ENCODE data around the gene CAV1. TPM values are rescaled to one million over a fixed set of nuclear protein-coding genes. Genes with fewer than 3 reads are reported as not detected.

The CAV1 gene
- total RNA-seq, 2 experiments from 2014 or later, result 1.4 to 1.5 TPM

DNA sequence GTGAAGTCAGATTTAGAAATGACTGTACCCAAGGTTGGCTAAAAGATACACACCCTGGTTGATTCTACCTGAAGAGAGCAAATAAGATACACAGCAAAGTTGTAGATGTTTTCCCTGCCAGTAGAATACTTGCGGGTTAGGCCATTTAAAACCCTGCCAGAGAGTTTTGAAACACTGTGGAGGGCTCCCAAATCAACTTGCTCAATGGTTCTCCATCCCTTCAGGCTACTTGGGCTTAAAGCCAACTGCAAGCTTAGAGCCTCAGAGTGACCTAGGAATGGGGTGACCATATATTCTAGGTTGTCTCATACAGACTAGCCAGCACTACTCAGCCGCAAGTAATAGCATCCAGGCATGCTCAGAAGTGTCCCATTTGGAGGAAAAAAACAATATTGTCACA, 10.0 kb downstream of the CAV1 start:
- H3K27me3 Mint-ChIP-seq, result peaks cover 50% of the 10 kb centered on the region
- no peak overlapping the region for H3K27ac Mint-ChIP-seq
- H3K4me3 Mint-ChIP-seq, result no peak overlapping the region
- DNase-seq, result no peak
- no peaks in the 10 kb centered on the region for H3K36me3 Mint-ChIP-seq
- no peaks in the 10 kb centered on the region for H3K4me1 Mint-ChIP-seq
- H3K9me3 Mint-ChIP-seq, result peaks cover 5% of the 10 kb centered on the region

DNA sequence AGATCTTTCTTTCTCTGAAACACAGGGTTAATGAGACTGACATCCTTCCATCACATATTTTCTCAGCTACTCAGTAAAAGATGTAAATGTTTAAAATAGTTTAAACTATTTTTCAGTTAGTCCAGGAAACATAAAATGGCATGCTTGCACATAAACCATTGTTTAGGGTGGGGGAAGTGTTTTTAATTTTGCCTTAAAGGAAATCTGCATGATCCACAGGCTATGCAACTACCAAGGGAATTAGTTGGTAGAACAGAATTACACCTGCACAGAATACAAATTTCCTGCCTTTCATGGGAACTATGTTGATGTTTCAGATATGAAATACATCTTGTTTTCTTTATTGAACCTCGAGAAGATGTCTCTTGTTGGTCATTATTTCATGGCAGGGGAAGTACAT, 10.6 kb downstream of the CAV1 start:
- H3K9me3 Mint-ChIP-seq, result peaks cover 5% of the 10 kb centered on the region
- H3K4me1 Mint-ChIP-seq, result no peaks in the 10 kb centered on the region
- no peak overlapping the region for H3K4me3 Mint-ChIP-seq
- DNase-seq, result no peak
- no peak overlapping the region for H3K27ac Mint-ChIP-seq
- no peaks in the 10 kb centered on the region for H3K36me3 Mint-ChIP-seq
- peaks cover 53% of the 10 kb centered on the region for H3K27me3 Mint-ChIP-seq

DNA sequence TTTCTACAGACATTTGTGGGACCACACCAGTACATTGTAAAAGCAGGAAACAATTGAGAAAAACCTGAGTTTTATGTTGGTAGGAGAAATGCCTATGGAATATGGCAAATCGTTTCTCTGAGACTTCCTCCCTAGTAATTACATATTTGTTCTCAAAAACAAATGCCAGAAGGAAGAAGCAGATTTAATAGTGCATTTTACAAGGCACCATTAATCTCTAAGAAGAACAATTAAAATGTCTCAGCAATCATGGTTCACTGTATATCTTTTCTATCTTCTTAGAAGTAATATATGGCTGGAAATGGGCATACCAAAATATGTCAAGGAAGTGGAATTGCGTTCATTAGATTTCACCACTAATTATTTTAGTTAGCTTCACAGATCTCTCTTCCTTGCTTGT, 13.3 kb downstream of the CAV1 start:
- no peak overlapping the region for H3K27ac Mint-ChIP-seq
- H3K4me3 Mint-ChIP-seq, result no peak overlapping the region
- no peaks in the 10 kb centered on the region for H3K36me3 Mint-ChIP-seq
- H3K9me3 Mint-ChIP-seq, result peaks cover 5% of the 10 kb centered on the region
- H3K27me3 Mint-ChIP-seq, result peaks cover 51% of the 10 kb centered on the region
- no peak for DNase-seq
- H3K4me1 Mint-ChIP-seq, result no peaks in the 10 kb centered on the region

DNA sequence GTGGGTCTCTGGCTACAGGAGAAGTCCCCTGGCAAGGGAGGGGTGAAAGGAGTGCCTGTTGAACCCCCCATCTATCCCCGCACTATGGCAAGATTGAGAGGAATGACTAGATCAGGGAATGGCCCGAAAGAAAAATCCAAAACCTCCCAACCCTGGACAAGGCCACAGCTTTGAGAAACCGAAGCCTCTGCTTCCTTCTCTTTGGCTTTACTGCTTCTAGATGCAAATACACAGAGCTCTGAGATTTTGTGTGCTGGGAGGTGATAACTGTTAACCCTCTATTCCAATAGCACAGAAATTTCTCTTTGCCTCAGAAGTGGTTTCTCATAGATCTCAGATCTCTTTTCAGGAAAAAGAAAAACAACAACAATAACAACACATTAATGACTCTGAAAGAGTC, 15.0 kb downstream of the CAV1 start:
- peaks cover 58% of the 10 kb centered on the region for H3K27me3 Mint-ChIP-seq
- no peaks in the 10 kb centered on the region for H3K36me3 Mint-ChIP-seq
- no peak overlapping the region for H3K4me3 Mint-ChIP-seq
- H3K9me3 Mint-ChIP-seq, result peaks cover 5% of the 10 kb centered on the region
- H3K27ac Mint-ChIP-seq, result no peak overlapping the region
- no peak for DNase-seq
- no peaks in the 10 kb centered on the region for H3K4me1 Mint-ChIP-seq

GRCh38 chr7:116540743-116541142, 15.9 kb downstream of the CAV1 start:
- H3K27ac Mint-ChIP-seq, result no peak overlapping the region
- H3K36me3 Mint-ChIP-seq, result no peaks in the 10 kb centered on the region
- no peak overlapping the region for H3K4me3 Mint-ChIP-seq
- H3K27me3 Mint-ChIP-seq, result peaks cover 60% of the 10 kb centered on the region
- peaks cover 5% of the 10 kb centered on the region for H3K9me3 Mint-ChIP-seq
- no peak for DNase-seq
- H3K4me1 Mint-ChIP-seq, result no peaks in the 10 kb centered on the region

GRCh38 chr7:116541951-116542350, 17.1 kb downstream of the CAV1 start:
- no peak for DNase-seq
- Mint-ChIP-seq H3K27ac (no peak overlapping the region), H3K36me3 (no peaks in the 10 kb centered on the region), H3K4me1 (no peaks in the 10 kb centered on the region), H3K27me3 (peaks cover 60% of the 10 kb centered on the region), H3K9me3 (peaks cover 5% of the 10 kb centered on the region), H3K4me3 (no peak overlapping the region)

GRCh38 chr7:116542618-116543017, 17.8 kb downstream of the CAV1 start:
- H3K4me3 Mint-ChIP-seq, result no peak overlapping the region
- no peak for DNase-seq
- peaks cover 5% of the 10 kb centered on the region for H3K9me3 Mint-ChIP-seq
- peaks cover 54% of the 10 kb centered on the region for H3K27me3 Mint-ChIP-seq
- no peaks in the 10 kb centered on the region for H3K36me3 Mint-ChIP-seq
- no peaks in the 10 kb centered on the region for H3K4me1 Mint-ChIP-seq
- no peak overlapping the region for H3K27ac Mint-ChIP-seq

DNA sequence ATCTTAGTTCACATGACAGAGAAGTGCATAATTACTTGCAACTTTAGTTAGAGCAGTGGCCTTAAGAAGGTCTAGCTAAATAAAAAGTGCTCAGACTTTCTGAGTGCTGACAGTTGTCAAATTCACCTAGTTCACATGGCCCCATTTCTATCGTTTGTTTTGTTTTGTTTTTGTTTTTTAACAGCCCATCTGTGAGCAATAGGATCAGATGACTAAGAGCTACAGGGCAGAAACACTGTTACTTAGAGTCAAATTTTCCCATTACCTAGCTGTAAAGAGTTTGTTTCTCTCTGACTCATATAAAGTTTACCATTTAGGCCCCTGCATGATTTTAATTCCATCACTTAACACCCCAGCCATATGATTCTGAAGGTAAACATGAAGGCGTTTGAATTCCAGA, 18.8 kb downstream of the CAV1 start:
- Mint-ChIP-seq H3K4me3 (no peak overlapping the region), H3K27me3 (peaks cover 47% of the 10 kb centered on the region), H3K36me3 (no peaks in the 10 kb centered on the region), H3K27ac (no peak overlapping the region), H3K4me1 (no peaks in the 10 kb centered on the region), H3K9me3 (peaks cover 3% of the 10 kb centered on the region)
- no peak for DNase-seq

GRCh38 chr7:116544487-116544886, 19.7 kb downstream of the CAV1 start:
- Mint-ChIP-seq H3K27ac (no peak overlapping the region), H3K9me3 (no peaks in the 10 kb centered on the region), H3K27me3 (peaks cover 49% of the 10 kb centered on the region), H3K4me1 (no peaks in the 10 kb centered on the region), H3K36me3 (no peaks in the 10 kb centered on the region), H3K4me3 (no peak overlapping the region)
- DNase-seq, result no peak

DNA sequence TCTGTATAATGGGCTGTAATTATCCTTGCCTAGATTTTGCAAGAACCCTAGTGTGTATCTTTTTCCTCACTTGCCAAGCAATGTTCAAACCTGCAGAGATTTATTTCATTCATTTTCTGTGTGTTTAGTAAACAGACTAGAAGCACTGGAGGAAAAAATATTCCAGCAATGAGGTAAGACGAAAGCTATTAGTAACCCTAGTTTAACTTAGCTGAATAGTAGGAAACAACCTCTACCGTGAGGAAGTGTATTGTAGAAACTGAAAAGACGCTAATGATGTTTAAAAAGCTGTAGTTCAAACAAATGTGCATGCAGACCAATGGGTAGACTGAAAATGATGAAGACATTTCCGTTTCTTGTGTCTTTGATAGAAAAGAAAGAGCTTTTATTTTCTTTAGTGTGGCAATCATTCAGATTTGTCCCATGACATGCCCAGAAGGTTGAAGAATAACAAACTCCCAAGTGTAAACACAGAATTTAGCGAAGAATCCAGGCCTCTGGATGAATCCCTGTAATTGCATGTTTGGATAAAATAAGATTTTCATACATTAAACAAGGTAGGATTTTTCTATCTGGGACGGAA, 20.7 kb downstream of the CAV1 start:
- H3K9me3 Mint-ChIP-seq, result no peaks in the 10 kb centered on the region

GRCh38 chr7:116546054-116546453, 21.2 kb downstream of the CAV1 start:
- DNase-seq, result no peak
- no peaks in the 10 kb centered on the region for H3K36me3 Mint-ChIP-seq
- H3K4me3 Mint-ChIP-seq, result no peak overlapping the region
- no peaks in the 10 kb centered on the region for H3K4me1 Mint-ChIP-seq
- peaks cover 37% of the 10 kb centered on the region for H3K27me3 Mint-ChIP-seq
- H3K27ac Mint-ChIP-seq, result no peak overlapping the region
- H3K9me3 Mint-ChIP-seq, result no peaks in the 10 kb centered on the region

More for the DNA sequence above, 20.7 kb downstream of the CAV1 start:
- Mint-ChIP-seq H3K4me1 (no peaks in the 10 kb centered on the region), H3K4me3 (no peak overlapping the region), H3K36me3 (no peaks in the 10 kb centered on the region), H3K27ac (no peak overlapping the region), H3K27me3 (peaks cover 40% of the 10 kb centered on the region)
- DNase-seq, result no peak

DNA sequence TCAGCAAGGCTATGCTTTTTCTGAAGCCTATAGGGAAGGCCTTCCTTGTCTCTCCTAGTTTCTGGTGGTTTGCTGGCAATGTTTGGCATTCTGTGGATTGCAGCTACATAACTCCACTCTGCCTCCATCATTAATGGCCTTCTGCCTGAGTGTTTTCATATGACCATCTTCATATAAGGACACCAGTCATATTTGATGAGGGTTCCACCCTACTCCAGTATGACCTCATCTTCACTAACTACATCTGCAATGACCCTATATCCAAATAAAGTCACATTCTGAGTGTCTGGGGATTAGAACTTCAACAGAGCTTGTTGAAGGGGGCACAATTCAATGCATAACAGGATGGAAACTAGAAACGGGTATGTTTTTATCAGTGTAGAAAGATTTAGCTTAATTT, 22.1 kb downstream of the CAV1 start:
- no peaks in the 10 kb centered on the region for H3K4me1 Mint-ChIP-seq
- DNase-seq, result no peak

DNA sequence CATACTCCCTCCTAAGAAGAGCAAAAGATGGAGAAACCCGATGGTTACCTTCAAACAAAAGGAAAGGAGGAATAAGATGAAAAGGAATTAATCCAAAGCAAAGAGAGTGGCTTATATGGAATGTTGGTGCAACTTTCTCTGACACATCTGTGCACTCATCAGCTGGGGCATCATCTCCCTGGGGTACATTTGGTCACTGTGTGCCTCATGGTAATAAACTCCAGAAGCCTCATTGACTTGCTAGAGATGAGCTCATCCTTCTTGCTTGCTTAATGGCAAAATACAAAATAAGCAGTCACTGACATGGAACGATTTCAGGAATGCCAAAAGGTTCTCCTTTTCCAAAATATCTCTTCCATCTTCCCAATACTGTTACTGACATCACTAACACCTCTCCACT, 22.5 kb downstream of the CAV1 start:
- no peak overlapping the region for H3K4me3 Mint-ChIP-seq
- no peak overlapping the region for H3K27ac Mint-ChIP-seq
- peaks cover 27% of the 10 kb centered on the region for H3K27me3 Mint-ChIP-seq
- H3K9me3 Mint-ChIP-seq, result no peaks in the 10 kb centered on the region
- no peaks in the 10 kb centered on the region for H3K36me3 Mint-ChIP-seq
- no peak for DNase-seq
- H3K4me1 Mint-ChIP-seq, result no peaks in the 10 kb centered on the region

More for the DNA sequence above, 22.1 kb downstream of the CAV1 start:
- no peak overlapping the region for H3K27ac Mint-ChIP-seq
- peaks cover 29% of the 10 kb centered on the region for H3K27me3 Mint-ChIP-seq
- no peaks in the 10 kb centered on the region for H3K36me3 Mint-ChIP-seq
- no peak overlapping the region for H3K4me3 Mint-ChIP-seq
- H3K9me3 Mint-ChIP-seq, result no peaks in the 10 kb centered on the region

GRCh38 chr7:116548506-116548905, 23.7 kb downstream of the CAV1 start:
- H3K27ac Mint-ChIP-seq, result no peak overlapping the region
- H3K27me3 Mint-ChIP-seq, result peaks cover 27% of the 10 kb centered on the region
- no peaks in the 10 kb centered on the region for H3K9me3 Mint-ChIP-seq
- no peaks in the 10 kb centered on the region for H3K36me3 Mint-ChIP-seq
- no peak overlapping the region for H3K4me3 Mint-ChIP-seq
- H3K4me1 Mint-ChIP-seq, result no peaks in the 10 kb centered on the region
- no peak for DNase-seq

GRCh38 chr7:116549370-116549769, 24.5 kb downstream of the CAV1 start:
- H3K4me1 Mint-ChIP-seq, result no peaks in the 10 kb centered on the region
- H3K27ac Mint-ChIP-seq, result no peak overlapping the region
- no peaks in the 10 kb centered on the region for H3K9me3 Mint-ChIP-seq
- no peak for DNase-seq
- no peaks in the 10 kb centered on the region for H3K36me3 Mint-ChIP-seq
- no peak overlapping the region for H3K4me3 Mint-ChIP-seq
- peaks cover 24% of the 10 kb centered on the region for H3K27me3 Mint-ChIP-seq

DNA sequence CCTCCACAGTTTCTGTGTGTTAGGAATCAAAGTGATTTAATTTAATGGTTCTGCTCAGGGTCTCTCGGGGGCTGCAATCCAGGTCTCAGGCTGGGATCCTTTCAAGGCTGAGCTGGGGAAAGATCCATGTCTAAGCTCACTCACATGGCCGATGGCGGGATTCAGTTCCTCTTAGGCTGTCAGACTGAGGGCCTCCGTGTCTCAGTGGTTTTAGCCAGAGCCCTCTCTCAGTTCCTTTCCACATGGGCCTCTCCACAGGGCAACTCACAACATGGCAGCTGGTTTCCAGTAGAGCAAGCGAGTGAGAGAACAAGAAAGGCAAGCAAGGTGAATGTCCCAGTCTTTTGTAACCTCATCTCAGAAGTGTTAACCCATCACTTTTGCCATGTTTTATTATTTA, 26.9 kb downstream of the CAV1 start:
- no peak overlapping the region for H3K4me3 Mint-ChIP-seq
- H3K9me3 Mint-ChIP-seq, result no peaks in the 10 kb centered on the region
- H3K4me1 Mint-ChIP-seq, result no peaks in the 10 kb centered on the region
- no peak for DNase-seq
- no peak overlapping the region for H3K27ac Mint-ChIP-seq
- H3K36me3 Mint-ChIP-seq, result no peaks in the 10 kb centered on the region
- peaks cover 26% of the 10 kb centered on the region for H3K27me3 Mint-ChIP-seq

All from activated naive CD8-positive, alpha-beta T cell treated with anti-CD3 and anti-CD28 coated beads for 36 hours (primary cell).